Stimulated activated CD4-positive, alpha-beta T cell treated with anti-CD3 and anti-CD28 coated beads, Interleukin-4, amount 100 ng/mL, for 1 hour (primary cell): ENCODE results near the gene XRN2.

Experiments used
- DNase-seq: peaks from one replicate; pipeline ENCODE4 v3.0.0-alpha.2; 2020

The XRN2 gene

GRCh38 chr20:21433329-21433890, 130.3 kb downstream of the XRN2 start:
- no peak for DNase-seq

GRCh38 chr20:21435576-21435975, 132.4 kb downstream of the XRN2 start:
- no peak for DNase-seq

GRCh38 chr20:21436205-21436604, 133.1 kb downstream of the XRN2 start:
- DNase-seq, result no peak

GRCh38 chr20:21437248-21437647, 134.1 kb downstream of the XRN2 start:
- no peak for DNase-seq

- no peak for DNase-seq
Observed at GRCh38 chr20:21437816-21438215, 134.7 kb downstream of the XRN2 start.
